ENCODE results near the gene SELENOK. TPM values are rescaled to one million over a fixed set of nuclear protein-coding genes. Genes with fewer than 3 reads are reported as not detected.

SELENOK gene
- total and polyA plus RNA-seq, 4 donors = 63.4 to 118 (median 101) TPM

GRCh38 chr3:53834429-53835095 is 57.1 kb downstream of the SELENOK start:
- H3K9me3 ChIP-seq (ENCODE audit: control insufficient read depth, insufficient read depth, low read length) = no peaks in the 10 kb centered on the region
- 96% methylated on average over 5 of the region's 6 CpGs for WGBS (ENCODE audit: insufficient coverage)
- no peak overlapping the region for H3K27ac ChIP-seq (ENCODE audit: low read depth, low read length)
- no peak for DNase-seq (ENCODE audit: low read depth in 4 of 6, low spot score in 6 of 6)
- H3K27me3 ChIP-seq (ENCODE audit: control insufficient read depth, insufficient read depth, low read length) = no peaks in the 10 kb centered on the region
- H3K36me3 ChIP-seq (ENCODE audit: control insufficient read depth, insufficient read depth, low read length) = peaks cover 33% of the 10 kb centered on the region
- peaks cover 6% of the 10 kb centered on the region for H3K4me1 ChIP-seq (ENCODE audit: control insufficient read depth, insufficient read depth, low read length)
- H3K4me3 ChIP-seq (ENCODE audit: low read depth, low read length) = no peak overlapping the region

Other genes starting within 250 kb of the SELENOK start
- gene CHDH, start 45.4 kb downstream of the SELENOK start, total RNA-seq = 1 to 10 TPM; 3.2 to 4.9 TPM
- 10 to 100 TPM in 1 of 2 donors, 1 to 10 TPM in 1; 8.6 to 10.2 TPM for gene CHDH, start 45.4 kb downstream of the SELENOK start, polyA plus RNA-seq (ENCODE audit: insufficient read length in 2 of 2)
- gene IL17RB, start 45.3 kb downstream of the SELENOK start, total RNA-seq = 10 to 100 TPM in 1 of 2 donors, 1 to 10 TPM in 1; 8.4 to 12.1 TPM
- gene IL17RB, start 45.3 kb downstream of the SELENOK start, polyA plus RNA-seq (ENCODE audit: insufficient read length in 2 of 2) = 10 to 100 TPM; 28.0 to 28.7 TPM
- gene ACTR8, start 9.7 kb downstream of the SELENOK start, total RNA-seq = 10 to 100 TPM; 48.3 to 52.0 TPM
- 10 to 100 TPM; 33.0 to 39.0 TPM for gene ACTR8, start 9.7 kb downstream of the SELENOK start, polyA plus RNA-seq (ENCODE audit: insufficient read length in 2 of 2)
- gene CACNA2D3, start 230.7 kb upstream of the SELENOK start, total RNA-seq = 10 to 100 TPM; 14.1 to 34.5 TPM
- gene CACNA2D3, start 230.7 kb upstream of the SELENOK start, polyA plus RNA-seq (ENCODE audit: insufficient read length in 2 of 2) = 10 to 100 TPM; 32.6 to 34.2 TPM